ENCODE data around the gene CFAP77. TPM values are rescaled to one million over a fixed set of nuclear protein-coding genes. Genes with fewer than 3 reads are reported as not detected.

Gene CFAP77
- total and polyA plus RNA-seq, 2 experiments from 2014 or later: not detected

DNA sequence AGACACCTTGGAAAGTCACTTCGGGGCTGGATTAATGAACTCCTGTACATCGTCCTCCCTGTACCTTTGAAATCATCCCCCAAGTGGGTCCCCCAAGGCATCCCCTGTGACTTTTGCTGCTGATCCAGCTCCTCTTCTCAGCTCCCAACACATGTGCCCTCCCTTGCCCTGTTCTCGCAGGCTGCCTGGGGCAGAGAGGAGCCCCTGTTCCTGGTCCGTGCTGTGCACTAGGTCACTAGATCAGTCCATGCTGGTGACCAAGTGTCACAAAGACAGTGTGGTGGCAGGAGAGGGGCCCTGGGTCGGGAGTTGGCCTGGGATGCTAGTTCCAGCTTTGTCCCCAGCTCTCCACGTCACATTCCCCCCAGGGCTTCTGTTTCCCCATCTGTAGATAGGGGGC is 93.1 kb downstream of the CFAP77 start:
- Histone ChIP-seq H4K20me1 (ENCODE audit: insufficient read depth) (no peaks in the 10 kb centered on the region), H3K36me3 (ENCODE audit: low read depth) (no peaks in the 10 kb centered on the region), H3K9ac (no peak overlapping the region), H2AFZ (no peak overlapping the region), H3F3A (ENCODE audit: insufficient read depth) (no peaks in the 10 kb centered on the region), H3K27me3 (replicated peaks; ENCODE audit: insufficient read depth) (peaks cover 46% of the 10 kb centered on the region), H3K4me2 (ENCODE audit: unreplicated experiment) (no peak overlapping the region), H3K9me3 (ENCODE audit: low read depth) (no peaks in the 10 kb centered on the region), H3K79me2 (ENCODE audit: insufficient read depth) (no peaks in the 10 kb centered on the region), H3K27ac (no peak overlapping the region), H3K9me2 (ENCODE audit: insufficient read depth) (no peaks in the 10 kb centered on the region), H3K4me3 (no peak overlapping the region), H3K4me1 (ENCODE audit: insufficient read depth) (no peaks in the 10 kb centered on the region)
- TF ChIP-seq EZH2 (IDR thresholded peaks at IDR 0.05; ENCODE audit: insufficient read depth, poor library complexity, severe bottlenecking) (no peak), EZH2phosphoT487 (IDR thresholded peaks at IDR 0.05; ENCODE audit: insufficient read depth, low read depth) (no peak)
- DNase-seq: no peak
- in situ Hi-C loops (cut with MboI): loop anchor here (10.0 kb wide), 1 partner anchor 292 kb away; no protein-coding TSS in a partner anchor
- 41 to 49% methylated on average over 6 of the region's 6 CpGs for WGBS, 2 experiments (ENCODE audit: low coverage in 1 of 2, low lambda C conversion rate in 2 of 2, missing lambda C conversion rate in 2 of 2)

DNA sequence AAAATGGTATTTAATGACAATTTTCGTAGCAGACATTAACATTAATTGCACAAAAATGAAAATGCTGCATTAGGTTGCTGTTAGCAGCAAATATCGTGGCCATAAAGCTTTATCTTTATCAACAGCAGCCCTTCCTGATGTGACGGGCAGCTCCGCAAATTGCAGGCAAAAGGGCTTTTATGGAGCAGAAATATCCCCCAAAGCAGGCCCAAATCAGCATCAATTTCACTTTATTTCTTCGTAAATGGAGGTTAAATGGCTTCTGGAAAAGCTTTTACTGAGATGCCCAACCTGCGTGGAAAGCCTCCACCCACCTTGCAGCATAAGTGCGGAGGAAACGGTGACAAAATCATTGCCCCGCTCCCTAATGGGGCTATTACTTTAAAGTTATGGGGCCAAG is 94.5 kb downstream of the CFAP77 start:
- Histone ChIP-seq H3K4me1 (ENCODE audit: insufficient read depth) (no peaks in the 10 kb centered on the region), H4K20me1 (ENCODE audit: insufficient read depth) (no peaks in the 10 kb centered on the region), H3K4me3 (no peak overlapping the region), H3K9me2 (ENCODE audit: insufficient read depth) (no peaks in the 10 kb centered on the region), H3K4me2 (ENCODE audit: unreplicated experiment) (no peak overlapping the region), H3K9ac (no peak overlapping the region), H3K27me3 (replicated peaks; ENCODE audit: insufficient read depth) (peaks cover 44% of the 10 kb centered on the region), H3K36me3 (ENCODE audit: low read depth) (no peaks in the 10 kb centered on the region), H3F3A (ENCODE audit: insufficient read depth) (no peaks in the 10 kb centered on the region), H3K27ac (no peak overlapping the region), H3K9me3 (ENCODE audit: low read depth) (no peaks in the 10 kb centered on the region), H3K79me2 (ENCODE audit: insufficient read depth) (no peaks in the 10 kb centered on the region), H2AFZ (no peak overlapping the region)
- in situ Hi-C loops (cut with MboI): loop anchor here (10.0 kb wide), 1 partner anchor 290 kb away; no protein-coding TSS in a partner anchor
- WGBS, 2 experiments (ENCODE audit: low coverage in 1 of 2, low lambda C conversion rate in 2 of 2, missing lambda C conversion rate in 2 of 2): 57 to 63% methylated on average over 9 of the region's 9 CpGs
- TF ChIP-seq EZH2phosphoT487 (IDR thresholded peaks at IDR 0.05; ENCODE audit: insufficient read depth, low read depth): no peak
- no peak for TF ChIP-seq EZH2 (IDR thresholded peaks at IDR 0.05; ENCODE audit: insufficient read depth, poor library complexity, severe bottlenecking)
- DNase-seq: no peak

DNA sequence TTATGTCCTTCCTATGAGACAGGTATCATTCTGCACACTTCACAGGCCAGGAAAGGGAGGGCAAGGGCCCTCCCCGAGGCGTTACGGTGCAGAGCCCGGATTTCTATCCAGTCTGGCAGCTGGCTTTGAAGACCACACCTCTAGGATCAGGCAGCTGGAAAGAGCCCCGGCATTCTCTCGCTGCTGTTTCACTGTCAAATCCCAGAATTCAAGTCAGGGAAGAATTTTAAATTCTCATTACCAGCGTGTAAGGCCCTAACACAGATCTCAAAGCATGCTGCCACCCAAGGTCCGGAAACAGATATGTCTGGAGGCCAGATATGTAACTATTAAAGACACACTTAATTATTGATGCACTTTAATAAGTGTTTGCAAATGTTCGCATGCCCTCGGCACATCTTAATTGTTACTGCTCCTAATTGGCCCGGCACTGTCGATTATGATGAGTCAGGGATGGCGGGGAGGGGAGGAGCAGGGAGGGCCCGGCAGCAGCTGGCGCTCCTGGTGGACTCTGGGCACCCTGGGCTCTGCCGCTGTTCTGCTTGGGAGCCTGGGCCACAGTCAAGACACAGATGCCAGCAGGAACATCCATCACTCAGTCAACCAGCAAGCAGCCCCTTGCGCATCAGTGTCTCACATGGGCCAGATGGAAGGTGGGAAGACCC is 96.1 kb downstream of the CFAP77 start:
- H4K20me1 ChIP-seq (ENCODE audit: insufficient read depth): no peaks in the 10 kb centered on the region
- no peak for TF ChIP-seq EZH2phosphoT487 (IDR thresholded peaks at IDR 0.05; ENCODE audit: insufficient read depth, low read depth)
- no peak for TF ChIP-seq EZH2 (IDR thresholded peaks at IDR 0.05; ENCODE audit: insufficient read depth, poor library complexity, severe bottlenecking)
- H3K9me2 ChIP-seq (ENCODE audit: insufficient read depth): no peaks in the 10 kb centered on the region
- no peaks in the 10 kb centered on the region for H3F3A ChIP-seq (ENCODE audit: insufficient read depth)
- in situ Hi-C loops (cut with MboI): loop anchor here (10.0 kb wide), 1 partner anchor 289 kb away; no protein-coding TSS in a partner anchor
- no peaks in the 10 kb centered on the region for H3K9me3 ChIP-seq (ENCODE audit: low read depth)
- WGBS, 2 experiments (ENCODE audit: low coverage in 1 of 2, low lambda C conversion rate in 2 of 2, missing lambda C conversion rate in 2 of 2): 53 to 55% methylated on average over 17 of the region's 17 CpGs
- H3K4me1 ChIP-seq (ENCODE audit: insufficient read depth): no peaks in the 10 kb centered on the region
- DNase-seq: no peak
- H3K27me3 ChIP-seq (replicated peaks; ENCODE audit: insufficient read depth): peaks cover 44% of the 10 kb centered on the region
- H3K79me2 ChIP-seq (ENCODE audit: insufficient read depth): no peaks in the 10 kb centered on the region
- H3K4me3 ChIP-seq: no peak overlapping the region
- H3K4me2 ChIP-seq (ENCODE audit: unreplicated experiment): no peak overlapping the region
- H3K36me3 ChIP-seq (ENCODE audit: low read depth): no peaks in the 10 kb centered on the region
- H3K27ac ChIP-seq: no peak overlapping the region
- H2AFZ ChIP-seq: no peak overlapping the region
- no peak overlapping the region for H3K9ac ChIP-seq

DNA sequence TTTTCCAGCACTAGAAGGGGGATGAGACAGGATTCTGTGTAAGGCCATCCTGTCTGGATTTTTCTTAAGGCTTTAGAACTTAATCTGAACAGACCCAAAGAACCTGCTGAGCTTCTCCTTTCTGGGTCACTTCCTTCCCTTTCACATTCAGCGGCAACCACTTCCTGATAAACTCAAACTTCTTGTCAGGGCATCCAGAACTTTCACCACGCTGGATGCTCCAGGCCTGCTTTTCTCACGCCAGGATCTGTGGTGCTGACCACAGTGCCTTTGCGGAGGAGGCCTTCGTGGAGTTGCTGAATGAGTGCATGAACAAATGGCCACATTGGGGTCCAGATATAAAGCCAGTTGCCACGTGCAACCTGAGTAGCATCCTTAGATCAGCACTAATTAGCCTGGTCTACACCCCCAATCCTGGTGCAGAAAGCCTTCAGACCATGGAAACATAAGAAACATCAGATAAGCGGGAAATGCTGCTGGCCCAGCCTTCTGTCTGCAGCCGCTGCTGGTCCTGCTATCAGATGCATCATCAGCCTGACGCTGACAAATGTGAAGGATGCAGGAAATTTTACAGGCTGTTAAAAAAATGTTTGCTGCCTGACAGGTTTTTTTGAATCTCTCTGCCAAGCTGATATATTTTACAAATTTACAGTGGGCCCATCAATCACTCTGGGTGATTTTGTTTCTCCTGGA is 97.1 kb downstream of the CFAP77 start:
- 53 to 56% methylated on average over 9 of the region's 9 CpGs for WGBS, 2 experiments (ENCODE audit: low coverage in 1 of 2, low lambda C conversion rate in 2 of 2, missing lambda C conversion rate in 2 of 2)
- H3K9me3 ChIP-seq (ENCODE audit: low read depth): no peaks in the 10 kb centered on the region
- no peak overlapping the region for H3K4me2 ChIP-seq (ENCODE audit: unreplicated experiment)
- TF ChIP-seq EZH2 (IDR thresholded peaks at IDR 0.05; ENCODE audit: insufficient read depth, poor library complexity, severe bottlenecking): no peak
- TF ChIP-seq EZH2phosphoT487 (IDR thresholded peaks at IDR 0.05; ENCODE audit: insufficient read depth, low read depth): no peak
- DNase-seq: no peak
- no peaks in the 10 kb centered on the region for H3K79me2 ChIP-seq (ENCODE audit: insufficient read depth)
- H3K4me3 ChIP-seq: no peak overlapping the region
- no peaks in the 10 kb centered on the region for H3K4me1 ChIP-seq (ENCODE audit: insufficient read depth)
- H3K9ac ChIP-seq: no peak overlapping the region
- in situ Hi-C loops (cut with MboI): loop anchor here (10.0 kb wide), 1 partner anchor 288 kb away; no protein-coding TSS in a partner anchor
- no peaks in the 10 kb centered on the region for H3K36me3 ChIP-seq (ENCODE audit: low read depth)
- H3K27me3 ChIP-seq (replicated peaks; ENCODE audit: insufficient read depth): peaks cover 46% of the 10 kb centered on the region
- no peaks in the 10 kb centered on the region for H3F3A ChIP-seq (ENCODE audit: insufficient read depth)
- no peak overlapping the region for H3K27ac ChIP-seq
- H3K9me2 ChIP-seq (ENCODE audit: insufficient read depth): no peaks in the 10 kb centered on the region
- H4K20me1 ChIP-seq (ENCODE audit: insufficient read depth): no peaks in the 10 kb centered on the region
- no peak overlapping the region for H2AFZ ChIP-seq
